Measurements from ENCODE around the gene SNRNP48.

The SNRNP48 gene, protein sequence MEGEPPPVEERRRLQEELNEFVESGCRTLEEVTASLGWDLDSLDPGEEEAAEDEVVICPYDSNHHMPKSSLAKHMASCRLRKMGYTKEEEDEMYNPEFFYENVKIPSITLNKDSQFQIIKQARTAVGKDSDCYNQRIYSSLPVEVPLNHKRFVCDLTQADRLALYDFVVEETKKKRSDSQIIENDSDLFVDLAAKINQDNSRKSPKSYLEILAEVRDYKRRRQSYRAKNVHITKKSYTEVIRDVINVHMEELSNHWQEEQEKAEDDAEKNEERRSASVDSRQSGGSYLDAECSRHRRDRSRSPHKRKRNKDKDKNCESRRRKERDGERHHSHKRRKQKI

DNA sequence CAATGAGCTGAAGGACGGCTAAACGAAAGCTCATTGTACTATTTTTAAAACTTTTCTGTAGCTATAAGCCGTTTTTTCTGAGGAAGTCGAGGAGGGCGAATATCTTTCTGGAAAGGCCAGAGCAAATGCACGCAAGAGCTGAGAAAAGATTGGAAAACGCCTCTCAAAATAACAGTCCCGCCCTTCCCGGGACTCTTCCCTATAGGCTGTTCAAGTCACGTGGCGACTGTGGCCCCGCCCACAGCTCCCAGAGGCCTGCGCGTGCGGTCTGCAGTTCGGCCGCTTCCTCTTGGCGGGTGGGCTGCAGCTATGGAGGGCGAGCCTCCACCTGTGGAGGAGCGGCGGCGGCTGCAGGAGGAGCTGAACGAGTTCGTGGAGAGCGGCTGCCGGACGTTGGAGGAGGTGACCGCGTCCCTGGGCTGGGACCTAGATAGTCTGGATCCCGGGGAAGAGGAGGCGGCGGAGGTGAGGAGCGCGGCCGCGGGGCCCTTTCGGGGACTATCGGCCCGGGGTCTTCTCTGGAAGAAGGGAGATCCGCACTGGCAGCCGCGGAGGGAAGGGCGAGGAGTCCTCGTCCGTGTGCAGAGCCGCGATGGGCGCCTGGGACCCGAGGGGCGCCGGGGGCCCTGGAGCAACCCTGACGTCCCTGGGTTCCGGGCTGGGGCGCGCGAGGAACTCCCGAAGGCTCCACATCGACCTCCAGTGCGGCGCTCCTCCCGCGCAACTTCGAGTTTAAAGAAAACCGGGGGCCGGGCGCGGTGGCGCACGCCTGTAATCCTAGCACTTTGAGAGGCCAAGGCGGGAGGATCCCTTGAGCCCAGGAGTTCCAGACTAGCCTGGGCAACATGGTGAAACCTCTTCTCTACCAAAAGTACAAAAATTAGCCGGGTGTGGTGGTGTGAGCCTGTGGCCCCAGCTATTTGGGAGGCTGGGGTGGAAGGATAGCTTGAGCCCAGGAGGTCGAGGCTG is at the start of gene SNRNP48:
SNRNP48 (plus strand) TSS at position 250 of the 969 bp plus-strand sequence; CDS start at position 310, 60 bp downstream.
- FAIRE-seq = peak; percentile 94

DNA sequence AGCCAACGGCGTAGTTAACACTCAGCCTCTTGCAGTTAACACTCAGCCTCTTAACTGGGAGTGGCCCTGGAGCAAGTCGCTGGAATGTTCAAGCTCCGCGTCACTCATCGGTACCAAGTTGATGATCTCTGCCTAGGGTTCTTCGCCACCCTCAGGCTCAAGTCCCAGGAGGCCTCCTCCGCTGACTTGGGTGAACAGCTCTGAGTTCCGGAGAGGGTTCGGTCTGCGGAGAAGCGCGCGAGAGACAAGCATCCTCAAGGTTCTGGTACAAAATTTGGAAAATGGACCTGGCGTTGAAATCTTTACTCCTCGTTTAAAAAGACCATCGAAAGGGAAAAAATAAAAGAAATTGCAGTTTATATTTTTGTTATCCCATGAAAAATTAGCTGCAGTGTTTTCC is 49.4 kb upstream of the SNRNP48 start:
- FAIRE-seq = no peak

DNA sequence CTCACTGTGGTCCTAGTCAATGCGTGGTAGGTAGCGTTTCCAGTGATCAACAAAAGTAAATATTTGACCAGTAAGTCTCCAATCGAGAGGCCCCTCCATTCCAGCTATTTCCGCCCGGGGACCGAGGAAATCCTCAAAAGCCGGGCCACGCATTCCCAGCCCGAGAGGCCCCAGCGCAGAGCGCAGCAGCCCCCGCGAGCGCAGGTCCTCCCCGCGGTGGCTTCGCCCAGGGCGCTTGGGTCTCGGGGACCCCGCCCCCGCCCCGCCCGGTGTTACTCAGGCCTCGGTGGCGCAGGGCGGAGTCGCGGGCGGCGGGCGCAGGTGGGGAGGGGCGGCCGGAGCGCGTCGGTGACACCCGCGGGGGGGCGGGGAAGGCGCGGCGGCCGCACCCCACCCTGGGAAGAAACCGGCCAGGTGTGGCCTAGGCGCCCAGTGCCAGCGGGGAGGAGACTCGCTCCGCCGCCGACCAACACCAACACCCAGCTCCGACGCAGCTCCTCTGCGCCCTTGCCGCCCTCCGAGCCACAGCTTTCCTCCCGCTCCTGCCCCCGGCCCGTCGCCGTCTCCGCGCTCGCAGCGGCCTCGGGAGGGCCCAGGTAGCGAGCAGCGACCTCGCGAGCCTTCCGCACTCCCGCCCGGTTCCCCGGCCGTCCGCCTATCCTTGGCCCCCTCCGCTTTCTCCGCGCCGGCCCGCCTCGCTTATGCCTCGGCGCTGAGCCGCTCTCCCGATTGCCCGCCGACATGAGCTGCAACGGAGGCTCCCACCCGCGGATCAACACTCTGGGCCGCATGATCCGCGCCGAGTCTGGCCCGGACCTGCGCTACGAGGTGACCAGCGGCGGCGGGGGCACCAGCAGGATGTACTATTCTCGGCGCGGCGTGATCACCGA is 48.6 kb upstream of the SNRNP48 start, which contains the start of gene DSP:
DSP (plus strand) TSS at position 497 of the 890 bp plus-strand sequence; CDS start at position 742, 245 bp downstream.
- no peak for FAIRE-seq

DNA sequence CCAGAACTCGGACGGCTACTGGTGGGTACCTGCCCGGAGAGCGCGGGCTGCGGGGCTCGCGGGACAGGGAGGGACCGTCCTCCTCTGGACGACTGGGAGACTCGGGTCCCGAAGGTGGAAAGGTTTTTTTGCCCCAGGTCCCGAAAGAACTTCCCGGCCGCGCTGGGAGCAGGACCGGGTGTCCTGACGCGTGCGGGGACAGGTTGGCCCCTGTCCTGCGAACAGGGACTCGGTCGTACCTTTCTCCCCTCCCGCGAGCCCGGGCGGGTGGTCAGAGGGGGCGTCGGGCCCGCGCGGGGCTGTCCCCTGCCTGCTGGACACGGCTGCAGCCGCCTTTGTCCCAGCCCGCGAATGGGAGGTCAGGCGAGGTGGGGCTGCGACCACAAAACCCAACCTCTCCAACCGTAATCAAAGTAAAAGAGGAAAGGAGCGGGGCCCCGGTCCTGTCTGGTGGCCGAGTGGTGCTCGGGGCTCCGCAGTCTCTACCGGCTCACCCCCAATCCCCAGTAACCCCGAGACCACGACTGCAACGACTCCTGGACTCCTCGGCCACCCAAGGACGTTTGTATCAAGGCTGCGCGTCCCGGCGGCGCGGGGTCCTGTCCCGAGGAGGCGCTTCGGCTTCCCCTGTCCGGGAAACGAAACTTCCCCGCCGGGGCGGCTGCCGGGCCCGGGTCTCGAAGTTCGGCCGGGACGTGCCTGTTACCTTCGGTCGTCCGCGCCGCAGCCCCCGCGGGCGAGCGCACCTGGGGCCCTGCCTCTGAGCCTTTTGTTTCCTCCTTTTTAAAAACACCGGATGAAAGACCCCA is 47.7 kb upstream of the SNRNP48 start:
- FAIRE-seq = no peak

DNA sequence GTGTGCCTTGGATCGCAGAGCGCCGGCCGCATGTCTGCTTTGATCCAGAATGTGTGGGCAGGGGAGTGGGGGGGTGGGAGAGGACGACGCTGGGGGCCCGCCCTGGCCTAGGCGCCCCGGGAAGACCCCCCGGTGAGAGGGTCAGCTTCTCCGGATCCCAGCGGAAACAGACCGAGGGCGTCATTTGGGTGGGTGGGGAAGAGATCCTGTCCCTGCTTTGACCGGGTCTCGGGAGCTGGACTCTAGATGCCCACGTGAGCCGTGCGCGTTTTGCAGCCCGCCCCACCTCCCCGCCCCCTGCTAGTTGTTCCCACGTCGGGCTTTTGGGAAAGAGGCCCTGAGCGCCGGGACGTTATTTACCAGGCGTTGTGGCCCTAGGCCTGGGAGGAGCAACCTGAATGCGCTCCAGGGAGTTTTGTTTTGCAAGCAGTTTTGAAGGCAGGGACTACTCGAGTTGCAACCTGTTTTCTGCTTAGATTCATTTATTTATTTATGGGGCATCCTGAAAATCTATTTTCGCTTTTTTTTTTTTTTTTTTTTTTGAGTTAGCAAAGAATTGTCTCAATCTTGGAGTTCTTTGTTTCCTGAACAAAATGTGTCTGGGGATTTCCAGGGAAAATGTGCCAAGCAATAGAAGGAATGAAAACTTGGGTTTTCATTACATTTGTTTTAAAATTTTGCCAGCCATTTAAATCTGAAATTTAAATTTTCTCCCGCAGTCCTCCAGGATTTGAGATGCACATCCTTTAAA is 46.9 kb upstream of the SNRNP48 start:
- no peak for FAIRE-seq

DNA sequence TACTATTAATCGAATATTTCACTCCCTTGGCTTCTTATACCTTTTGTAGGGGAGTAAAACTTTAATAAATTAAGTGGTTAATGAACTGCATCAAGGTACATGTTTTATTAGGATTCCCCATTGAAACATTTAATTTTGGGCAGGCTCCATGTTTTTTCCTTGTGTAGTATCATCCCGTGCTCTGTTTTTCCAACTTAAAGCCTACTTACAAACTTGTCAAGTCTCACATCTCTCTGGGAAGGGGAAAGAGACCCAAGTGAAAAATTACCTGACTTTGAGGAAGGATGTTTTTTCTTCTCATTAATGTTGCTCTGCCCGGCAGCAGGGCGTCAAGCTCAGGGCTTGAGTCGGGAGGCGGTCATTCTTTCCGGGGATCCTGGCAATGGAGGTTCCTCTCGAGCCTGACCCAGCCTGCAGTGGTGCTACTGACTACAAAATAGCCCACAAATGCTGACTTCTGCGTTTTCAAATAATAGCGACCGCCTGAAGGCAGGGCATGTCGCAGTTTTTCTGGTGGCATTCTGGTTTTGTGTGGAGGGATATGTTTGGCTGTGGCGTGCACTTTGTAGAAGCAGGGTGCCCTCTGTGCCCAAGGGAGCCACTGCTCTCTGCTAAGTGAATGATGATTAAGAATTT is 46.1 kb upstream of the SNRNP48 start:
- no peak for FAIRE-seq

DNA sequence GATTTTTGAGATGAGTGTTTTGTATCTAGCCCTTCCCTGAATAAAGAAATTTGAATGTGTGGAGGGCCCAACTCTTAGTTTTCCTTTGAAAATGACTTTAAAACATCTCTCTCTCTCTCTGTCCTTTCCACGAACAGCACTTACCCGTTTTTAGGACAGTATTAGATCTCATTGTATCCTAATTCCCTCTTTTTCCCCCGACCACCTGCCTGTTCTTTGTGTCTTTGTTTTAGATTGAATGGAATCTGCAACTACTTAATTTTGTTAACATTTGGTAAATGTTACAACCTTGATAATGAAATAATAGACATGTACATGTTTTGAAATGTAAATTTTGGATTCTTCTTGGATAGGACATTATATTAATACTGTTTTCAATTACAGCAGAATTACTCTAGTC is 45.4 kb upstream of the SNRNP48 start:
- no peak for FAIRE-seq

DNA sequence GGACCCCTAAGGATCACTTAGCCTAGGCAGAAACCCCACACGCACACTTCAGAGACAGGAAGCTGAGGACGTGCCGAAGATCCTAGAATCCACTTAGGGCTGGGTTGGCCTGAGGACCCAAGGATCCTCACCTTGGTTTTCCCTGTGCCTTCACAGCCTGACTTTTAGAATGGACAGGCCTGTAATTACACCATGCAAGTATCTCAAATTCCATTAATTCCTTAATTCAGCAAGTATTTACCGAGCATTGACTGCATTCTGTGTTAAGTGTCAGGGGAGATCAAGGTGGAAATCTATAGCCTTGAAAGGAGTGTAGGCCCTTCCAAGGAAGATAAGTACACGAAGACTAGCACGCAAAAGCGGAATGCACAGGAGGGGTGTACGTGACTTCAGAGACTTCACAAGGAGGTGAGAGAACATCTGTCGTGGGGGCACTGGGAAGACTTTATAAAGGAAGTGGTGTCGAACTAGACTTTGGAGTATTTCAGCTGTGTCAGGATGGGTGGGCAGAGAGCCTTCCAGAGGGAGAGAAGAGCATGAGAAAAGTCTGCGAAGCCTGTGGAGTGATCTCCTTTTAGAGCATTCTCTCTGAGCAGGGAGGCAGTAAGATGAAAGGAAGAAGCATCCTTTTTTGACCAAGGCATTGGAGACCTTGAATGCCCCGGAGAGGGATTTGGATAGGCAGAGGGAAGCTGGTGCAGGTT is 44.5 kb upstream of the SNRNP48 start:
- no peak for FAIRE-seq

DNA sequence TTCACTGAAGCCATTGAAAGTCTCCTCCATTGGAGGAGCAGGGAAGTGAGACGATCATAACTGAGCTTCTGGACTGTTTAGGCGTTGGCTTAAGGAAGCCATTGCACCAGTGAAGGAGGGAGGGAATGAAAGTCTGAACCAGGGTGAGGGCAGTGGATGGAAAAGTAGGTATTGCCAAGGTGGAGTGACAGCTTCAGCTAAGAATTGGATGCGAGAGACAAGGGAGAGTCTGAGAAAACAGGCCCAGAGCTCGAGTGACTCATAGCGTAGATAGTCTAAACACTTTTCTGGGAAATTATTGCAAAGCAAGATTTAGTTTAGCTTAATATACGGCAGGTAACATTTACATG is 44.0 kb upstream of the SNRNP48 start:
- FAIRE-seq = no peak

DNA sequence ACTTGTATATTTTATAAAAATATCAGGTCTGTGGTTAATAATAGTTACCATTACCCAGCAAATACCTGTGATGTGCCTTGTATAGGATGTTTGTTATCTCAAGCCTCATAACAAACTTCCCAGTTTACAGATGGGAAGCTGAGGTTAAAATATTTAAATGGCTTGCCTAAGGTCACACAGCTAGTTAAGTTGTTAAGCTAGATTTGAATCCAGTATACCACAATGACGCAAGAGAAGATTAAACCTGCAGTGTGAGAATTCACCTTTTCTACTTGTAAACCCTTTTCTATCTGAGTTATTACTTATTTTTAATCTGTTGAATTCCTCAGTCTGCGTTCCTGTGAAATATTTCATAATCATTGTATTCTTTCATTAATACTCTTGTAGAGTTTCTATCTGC is 43.6 kb upstream of the SNRNP48 start:
- no peak for FAIRE-seq

DNA sequence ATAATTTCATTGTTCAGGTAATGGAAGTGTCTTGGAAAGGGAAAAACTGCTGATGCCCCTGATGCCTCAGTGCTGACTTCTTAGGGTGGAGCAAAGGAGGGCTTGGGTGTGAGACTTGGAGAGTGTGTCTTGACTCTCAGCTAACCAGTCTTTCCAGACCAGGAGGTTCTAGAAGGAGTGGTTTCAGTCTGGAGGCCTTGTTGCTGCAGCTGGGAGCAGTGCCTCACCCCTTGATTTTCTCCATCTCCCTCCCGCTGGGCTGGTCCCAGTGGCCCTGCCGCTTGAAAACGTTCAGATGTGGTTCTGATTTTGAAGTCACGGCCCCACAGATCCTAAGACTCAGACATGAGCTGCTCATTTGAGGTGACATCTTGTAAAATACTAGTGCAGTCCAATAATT is 43.1 kb upstream of the SNRNP48 start:
- no peak for FAIRE-seq

DNA sequence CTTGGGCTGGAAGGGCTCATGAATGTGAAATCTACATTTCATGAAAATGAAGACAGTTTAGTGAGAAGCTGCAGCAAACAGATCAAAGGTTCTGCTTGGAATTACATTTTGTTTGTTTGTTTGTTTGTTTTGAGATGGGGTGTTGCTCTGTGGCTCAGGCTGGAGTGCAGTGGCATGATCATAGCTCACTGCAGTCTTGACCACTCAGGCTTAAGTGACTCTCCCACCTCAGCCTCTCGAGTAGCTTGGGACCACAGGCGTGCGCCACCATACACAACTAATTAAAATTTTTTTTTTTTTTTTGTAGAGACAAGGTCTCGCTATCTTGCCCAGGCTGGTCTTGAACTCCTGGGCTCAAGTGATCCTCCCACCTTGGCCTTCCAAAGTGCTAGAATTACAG is 42.7 kb upstream of the SNRNP48 start:
- FAIRE-seq = no peak

DNA sequence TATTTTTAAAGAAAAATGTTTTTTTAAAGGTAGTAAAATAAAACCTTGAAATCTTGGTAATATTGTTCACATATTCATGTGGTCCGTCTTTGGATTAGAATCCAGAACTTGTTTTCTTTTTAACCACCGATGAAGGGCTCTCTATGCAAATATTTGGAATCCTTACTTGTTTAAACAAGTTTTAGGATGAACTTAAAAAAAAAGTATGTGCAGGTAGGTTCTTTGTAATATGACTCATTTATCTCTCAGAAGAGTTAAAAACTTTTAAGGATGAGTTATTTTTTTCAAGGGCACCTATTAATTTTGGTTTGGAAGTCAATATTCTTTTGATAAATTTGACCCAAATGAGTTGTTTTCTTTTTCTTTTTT is 39.6 kb upstream of the SNRNP48 start:
- FAIRE-seq = no peak

DNA sequence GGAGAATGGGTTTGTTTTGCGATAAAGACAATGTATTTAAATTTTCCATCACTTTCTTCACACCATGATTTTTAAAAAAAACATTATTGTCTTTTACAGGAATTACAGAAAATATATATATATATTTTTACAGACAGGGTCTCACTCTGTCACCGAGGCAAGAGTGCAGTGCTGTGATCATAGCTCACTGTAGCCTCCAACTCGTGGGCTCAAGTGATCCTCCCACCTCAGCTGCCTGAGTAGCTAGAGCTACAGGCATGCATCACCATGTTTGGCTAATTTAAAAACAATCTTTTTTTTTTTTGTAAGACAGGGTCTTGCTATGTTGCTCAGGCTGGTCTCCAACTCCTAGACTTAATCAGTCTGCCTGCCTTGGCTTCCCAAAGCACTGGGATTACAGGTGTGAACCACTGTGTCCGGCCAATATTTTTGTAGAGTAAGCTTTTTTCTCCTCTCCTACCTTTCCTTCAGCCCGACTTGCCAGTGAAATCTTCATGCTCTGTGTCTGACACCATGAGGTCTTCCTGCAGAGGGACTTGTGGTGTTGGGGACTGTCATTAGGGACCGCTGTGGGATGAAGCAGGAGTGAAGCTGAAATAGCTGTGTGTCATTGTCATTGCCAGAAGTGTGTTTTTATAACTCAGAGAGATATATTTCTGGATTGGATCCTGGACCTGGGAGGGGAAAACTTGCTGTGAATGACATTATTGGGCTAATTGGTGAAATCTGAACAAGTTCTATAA is 35.3 kb upstream of the SNRNP48 start:
- no peak for FAIRE-seq

DNA sequence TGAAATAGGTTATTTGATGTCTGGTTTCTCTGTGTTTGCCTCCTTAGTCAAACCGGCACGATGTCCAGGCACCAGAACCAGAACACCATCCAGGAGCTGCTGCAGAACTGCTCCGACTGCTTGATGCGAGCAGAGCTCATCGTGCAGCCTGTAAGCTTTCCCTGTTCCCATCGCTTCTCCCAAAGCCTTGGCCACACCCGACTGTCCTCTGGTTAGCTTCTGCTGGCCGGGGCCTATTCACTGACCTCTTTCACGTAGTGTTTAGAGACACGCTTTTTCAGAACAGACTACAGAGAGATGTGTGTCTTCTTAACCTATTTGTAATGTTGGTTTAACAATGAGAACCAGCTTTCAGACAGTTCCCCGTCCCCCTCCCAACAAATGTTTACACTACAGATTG is 34.3 kb upstream of the SNRNP48 start:
- no peak for FAIRE-seq

DNA sequence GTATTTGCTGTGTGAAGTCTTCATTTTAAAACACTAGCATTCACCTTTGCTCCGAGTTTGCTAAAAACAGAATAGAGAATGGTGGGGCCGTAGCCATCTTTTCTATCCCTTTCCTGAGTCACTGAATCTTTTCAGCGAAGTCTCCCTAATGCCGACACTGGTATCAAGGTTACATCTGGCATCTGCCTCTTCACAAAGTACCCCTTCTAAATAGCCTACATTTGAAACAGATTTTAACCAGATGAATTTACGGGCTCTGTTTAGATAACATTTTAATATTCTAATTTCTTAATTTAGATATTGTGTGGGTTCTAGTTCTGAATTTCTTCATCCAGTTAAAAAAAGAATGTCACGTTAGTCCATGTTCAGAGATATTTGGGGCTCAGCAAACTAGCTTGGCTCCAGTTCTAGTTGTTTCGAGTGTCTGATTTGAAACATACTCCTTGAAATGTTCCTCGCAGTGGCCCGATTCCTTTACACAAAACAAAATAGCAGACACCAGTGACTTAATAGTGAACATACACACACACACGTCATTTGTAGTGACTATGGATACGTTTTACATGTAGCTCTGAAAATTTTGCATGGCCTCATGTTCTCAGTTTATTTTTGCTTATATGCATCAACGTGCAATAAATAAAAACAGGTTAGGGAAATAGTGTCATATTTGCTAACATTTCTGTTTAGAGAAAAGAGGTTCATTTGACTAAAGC is 33.4 kb upstream of the SNRNP48 start:
- no peak for FAIRE-seq

DNA sequence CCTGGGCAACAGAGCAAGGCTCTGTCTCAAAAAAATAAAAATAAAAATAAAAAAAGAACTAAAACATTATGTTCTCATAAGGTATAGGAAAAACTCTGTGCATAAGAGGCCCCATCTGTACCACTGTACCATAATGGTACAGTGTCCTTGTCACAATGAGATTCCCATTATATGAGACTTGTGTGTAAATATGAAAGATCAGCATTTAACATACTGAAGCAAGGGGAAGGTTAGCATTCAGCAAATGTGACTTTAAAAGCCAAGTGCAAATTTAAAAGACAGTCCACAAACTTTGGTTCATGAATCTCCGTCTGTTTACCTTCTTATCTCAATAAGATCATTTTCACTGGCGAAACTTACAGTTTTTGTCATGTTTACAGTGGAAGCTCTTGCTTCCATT is 32.3 kb upstream of the SNRNP48 start:
- FAIRE-seq = no peak

DNA sequence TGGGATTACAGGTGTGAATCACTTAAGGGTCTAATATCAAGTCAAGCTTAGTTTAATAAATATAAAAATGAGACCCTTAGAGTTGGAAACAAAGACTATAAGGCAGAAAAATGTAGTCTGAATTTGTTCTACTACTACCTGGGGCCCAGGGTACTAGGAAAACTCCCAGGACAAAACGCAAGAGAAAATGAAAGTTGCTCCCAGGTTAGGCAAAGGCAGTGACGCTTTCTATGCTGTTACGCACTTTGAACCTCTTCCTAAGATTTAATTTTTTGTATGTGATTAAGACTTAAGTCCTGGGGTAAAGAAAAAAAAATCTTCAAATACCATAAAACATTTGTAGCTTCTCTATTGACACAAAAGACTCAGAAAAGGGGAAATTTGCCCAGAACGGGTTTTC is 31.2 kb upstream of the SNRNP48 start:
- FAIRE-seq = no peak

DNA sequence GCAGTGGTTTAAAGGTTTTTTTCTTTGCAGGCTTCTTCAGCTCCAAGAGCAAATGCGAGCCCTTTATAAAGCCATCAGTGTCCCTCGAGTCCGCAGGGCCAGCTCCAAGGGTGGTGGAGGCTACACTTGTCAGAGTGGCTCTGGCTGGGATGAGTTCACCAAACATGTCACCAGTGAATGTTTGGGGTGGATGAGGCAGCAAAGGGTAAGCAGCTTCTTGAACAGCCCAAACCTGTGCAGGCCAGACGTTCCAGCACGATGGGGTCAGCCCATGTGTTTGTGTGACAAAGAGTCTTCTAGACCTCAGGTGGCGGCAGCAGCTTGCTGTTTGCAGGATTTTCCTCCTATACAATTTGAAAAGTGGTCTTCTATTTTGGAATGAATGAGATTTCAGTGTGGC is 30.8 kb upstream of the SNRNP48 start:
- FAIRE-seq = no peak
